Mesothelial cell of epicardium (in vitro differentiated cells): Measurements from ENCODE around the gene KIAA0513. TPM values are rescaled to one million over a fixed set of nuclear protein-coding genes. Genes with fewer than 3 reads are reported as not detected.

Experiments
- DNase-seq, 2 experiments: peaks; one replicate each; pipeline ENCODE4 v3.0.0; 2021; ENCODE audit warnings: low spot score in 2 of 2; ENCODE audit not compliant: unreplicated experiment in 2 of 2
- H3K27ac Mint-ChIP-seq: 2 replicates; pipeline ENCODE4 v1.8.0; 2021; ENCODE audit warnings: mixed read lengths
- H3K27me3 Mint-ChIP-seq: 2 replicates; pipeline ENCODE4 v1.8.0; 2021; ENCODE audit warnings: low read depth, mixed read lengths
- H3K36me3 Mint-ChIP-seq: 2 replicates; pipeline ENCODE4 v1.8.0; 2021; ENCODE audit warnings: mixed read lengths
- H3K4me1 Mint-ChIP-seq: 2 replicates; pipeline ENCODE4 v1.8.0; 2021; ENCODE audit warnings: mixed read lengths
- H3K4me3 Mint-ChIP-seq: 2 replicates; pipeline ENCODE4 v1.8.0; 2021; ENCODE audit warnings: mild to moderate bottlenecking, moderate library complexity, mixed read lengths
- H3K9me3 Mint-ChIP-seq: 2 replicates; pipeline ENCODE4 v1.8.0; 2021; ENCODE audit warnings: mixed read lengths
- CTCF ChIP-seq: fragments of 200-600 bp; sonication (generic); IDR thresholded peaks from one replicate; pipeline ENCODE4 v1.5.0; 2021; ENCODE audit warnings: antibody characterized with exemption; ENCODE audit not compliant: unreplicated experiment
- total RNA-seq: library from RNA; stranded (reverse); gene quantifications from 3 replicates; pipeline ENCODE4 v1.2.1, GENCODE V29; 2021

KIAA0513 gene
- total RNA-seq, 1 donor from 2014 or later, result 6.8 TPM

DNA sequence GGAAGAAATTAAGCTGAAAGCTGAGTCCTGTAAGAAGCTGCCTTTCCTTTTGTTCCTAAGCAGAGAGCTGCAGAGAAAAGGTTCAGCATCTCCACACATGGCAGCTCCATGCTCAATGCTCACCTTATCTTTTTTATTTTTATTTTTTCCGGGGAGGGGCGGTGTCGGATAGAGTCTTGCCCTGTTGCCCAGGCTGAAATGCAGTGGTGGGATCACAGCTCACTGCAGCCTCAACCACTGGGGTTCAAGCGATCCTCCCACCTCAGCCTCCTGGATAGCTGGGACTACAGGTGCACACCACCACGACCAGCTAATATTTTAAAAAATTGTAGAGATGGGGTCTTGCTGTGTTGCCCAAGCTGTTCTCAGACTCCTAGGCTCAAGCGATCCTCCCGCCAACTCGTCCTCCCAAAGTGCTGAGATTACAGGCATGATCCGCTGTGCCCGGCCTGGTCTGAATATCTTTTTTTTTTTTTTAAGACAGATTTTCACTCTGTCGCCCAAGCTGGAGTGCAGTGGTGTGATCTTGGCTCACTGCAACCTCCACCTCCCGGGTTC, 112.9 kb downstream of the KIAA0513 start:
- no peak for TF ChIP-seq CTCF
- Mint-ChIP-seq H3K4me1 (peaks cover 27% of the 10 kb centered on the region), H3K4me3 (no peak overlapping the region), H3K9me3 (no peaks in the 10 kb centered on the region), H3K36me3 (no peaks in the 10 kb centered on the region), H3K27me3 (peaks cover 2% of the 10 kb centered on the region), H3K27ac (no peak overlapping the region)
- no peak for DNase-seq

GRCh38 chr16:85141491-85142128, 114.0 kb downstream of the KIAA0513 start:
- Mint-ChIP-seq H3K4me1 (peaks cover 28% of the 10 kb centered on the region), H3K36me3 (no peaks in the 10 kb centered on the region), H3K4me3 (no peak overlapping the region), H3K27me3 (peaks cover 1% of the 10 kb centered on the region), H3K27ac (no peak overlapping the region), H3K9me3 (no peaks in the 10 kb centered on the region)
- TF ChIP-seq CTCF, result no peak
- DNase-seq, result no peak

GRCh38 chr16:85142129-85142513, 114.5 kb downstream of the KIAA0513 start:
- Mint-ChIP-seq H3K27ac (no peak overlapping the region), H3K9me3 (no peaks in the 10 kb centered on the region), H3K36me3 (no peaks in the 10 kb centered on the region), H3K4me1 (peaks cover 29% of the 10 kb centered on the region), H3K4me3 (no peak overlapping the region), H3K27me3 (no peaks in the 10 kb centered on the region)
- no peak for TF ChIP-seq CTCF
- DNase-seq, result no peak

- no peak for TF ChIP-seq CTCF
- Mint-ChIP-seq H3K9me3 (no peaks in the 10 kb centered on the region), H3K4me3 (no peak overlapping the region), H3K27ac (no peak overlapping the region), H3K27me3 (no peaks in the 10 kb centered on the region), H3K4me1 (peaks cover 32% of the 10 kb centered on the region), H3K36me3 (no peaks in the 10 kb centered on the region)
- DNase-seq, result no peak
These were observed 115.2 kb downstream of the KIAA0513 start for GRCh38 chr16:85142771-85143211.

Other genes starting within 250 kb of the KIAA0513 start
- gene CRISPLD2, start 207.8 kb upstream of the KIAA0513 start, total RNA-seq, result 72.4 to 83.0 TPM (median 80.1 TPM) in 3 replicates
- gene ZDHHC7, start 16.3 kb upstream of the KIAA0513 start, total RNA-seq, result 45.4 to 47.9 TPM (median 45.7 TPM) in 3 replicates
- gene CIBAR2, start 84.7 kb downstream of the KIAA0513 start, total RNA-seq, result not detected in 3 replicates